Upper lobe of right lung (tissue), 1 donor: ENCODE data around the gene LMNTD1. TPM values are rescaled to one million over a fixed set of nuclear protein-coding genes. Genes with fewer than 3 reads are reported as not detected.
"Not testable (repeated sequence)": the region's sequence is repeated elsewhere in the genome, so short reads cannot be mapped to it uniquely, and the experiment has no call there.

Experiments used
- ATAC-seq: fragments of 200-7000 bp; cut with Tn5 transposase; one replicate; pipeline ENCODE4 v1.9.1; 2020; ENCODE audit warnings: mild to moderate bottlenecking, moderate library complexity
- DNase-seq: peaks from one replicate; pipeline ENCODE4 v3.0.0-alpha.2; 2020
- H3K27ac ChIP-seq: fragments of 200-600 bp; one replicate; pipeline ENCODE4 v1.8.0; 2022
- H3K27me3 ChIP-seq: fragments of 200-600 bp; one replicate; pipeline ENCODE4 v1.8.0; 2022; ENCODE audit warnings: mild to moderate bottlenecking
- H3K36me3 ChIP-seq: fragments of 200-600 bp; one replicate; pipeline ENCODE4 v1.8.0; 2022
- H3K4me1 ChIP-seq: fragments of 200-600 bp; one replicate; pipeline ENCODE4 v1.8.0; 2022
- H3K4me3 ChIP-seq: fragments of 200-600 bp; one replicate; pipeline ENCODE4 v1.8.0; 2022; ENCODE audit warnings: mild to moderate bottlenecking
- H3K9me3 ChIP-seq: fragments of 200-600 bp; one replicate; pipeline ENCODE4 v1.8.0; 2022
- intact Hi-C: fragments of 100-400 bp; cut with DNase I; formaldehyde crosslinking; loops from one replicate; pipeline ENCODE4 v1.11.0; 2022
- total RNA-seq: library from RNA; stranded (reverse); fragmentation: NEBNext Ultra II Directional; extraction: Animal tissue kit (Norgen Biotek cat#: 25700); gene quantifications from one replicate; pipeline ENCODE4 v1.2.1, GENCODE V29; 2021
- TF ChIP-seq, protein P1 (sequence below): fragments of 200-600 bp; IDR thresholded peaks from one replicate; pipeline ENCODE4 v1.8.0; 2022; ENCODE audit warnings: antibody characterized with exemption
- donor health status: DM: no; HTN: yes; CAD: no; lungs with severe emphysema.

LMNTD1 gene
- total RNA-seq, 1 donor from 2014 or later: not detected

GRCh38 chr12:25496098-25496587 lies 56.9 kb downstream of the LMNTD1 start:
- Histone ChIP-seq H3K9me3 (no peaks in the 10 kb centered on the region), H3K27me3 (no peaks in the 10 kb centered on the region), H3K4me3 (no peak overlapping the region), H3K4me1 (no peaks in the 10 kb centered on the region), H3K27ac (no peak overlapping the region), H3K36me3 (no peaks in the 10 kb centered on the region)
- DNase-seq (no peak), ATAC-seq (no peak)
- intact Hi-C loops: no loop called here
- TF ChIP-seq, protein P1, sequence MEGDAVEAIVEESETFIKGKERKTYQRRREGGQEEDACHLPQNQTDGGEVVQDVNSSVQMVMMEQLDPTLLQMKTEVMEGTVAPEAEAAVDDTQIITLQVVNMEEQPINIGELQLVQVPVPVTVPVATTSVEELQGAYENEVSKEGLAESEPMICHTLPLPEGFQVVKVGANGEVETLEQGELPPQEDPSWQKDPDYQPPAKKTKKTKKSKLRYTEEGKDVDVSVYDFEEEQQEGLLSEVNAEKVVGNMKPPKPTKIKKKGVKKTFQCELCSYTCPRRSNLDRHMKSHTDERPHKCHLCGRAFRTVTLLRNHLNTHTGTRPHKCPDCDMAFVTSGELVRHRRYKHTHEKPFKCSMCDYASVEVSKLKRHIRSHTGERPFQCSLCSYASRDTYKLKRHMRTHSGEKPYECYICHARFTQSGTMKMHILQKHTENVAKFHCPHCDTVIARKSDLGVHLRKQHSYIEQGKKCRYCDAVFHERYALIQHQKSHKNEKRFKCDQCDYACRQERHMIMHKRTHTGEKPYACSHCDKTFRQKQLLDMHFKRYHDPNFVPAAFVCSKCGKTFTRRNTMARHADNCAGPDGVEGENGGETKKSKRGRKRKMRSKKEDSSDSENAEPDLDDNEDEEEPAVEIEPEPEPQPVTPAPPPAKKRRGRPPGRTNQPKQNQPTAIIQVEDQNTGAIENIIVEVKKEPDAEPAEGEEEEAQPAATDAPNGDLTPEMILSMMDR: no peak

DNA sequence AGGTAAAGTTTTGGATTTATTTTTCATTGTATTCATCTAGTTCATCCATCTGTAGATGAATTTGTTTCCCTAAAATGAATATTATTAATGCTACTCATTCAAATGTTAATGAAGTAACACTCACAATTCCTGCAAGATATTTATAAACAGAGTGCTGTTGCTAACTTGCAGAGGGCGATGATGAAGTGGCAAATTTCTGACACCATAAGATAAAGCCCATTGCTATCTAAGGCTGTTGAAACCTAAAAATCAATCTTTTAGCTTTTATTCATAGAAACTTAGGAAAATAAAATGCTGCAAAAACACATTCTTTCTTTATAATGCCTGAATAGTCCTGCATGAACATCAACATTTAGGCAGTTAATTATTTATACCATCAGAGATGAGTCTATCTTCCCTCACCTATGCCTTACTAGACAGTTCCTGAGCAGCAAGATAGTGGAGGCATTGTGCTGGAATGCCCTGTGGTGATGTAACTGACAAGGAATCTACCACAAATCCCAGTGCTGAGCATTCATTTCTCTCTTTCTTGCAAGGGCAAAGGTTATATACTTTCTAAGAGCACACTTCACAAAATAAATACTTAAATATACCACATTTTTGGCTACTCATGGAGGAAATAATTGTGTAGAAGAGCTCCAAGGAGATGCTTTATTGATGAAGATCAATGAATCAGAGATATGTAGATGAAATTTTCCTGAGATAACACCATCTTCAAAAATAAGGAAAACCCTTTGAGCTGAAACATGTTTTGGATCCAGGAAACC lies 57.6 kb downstream of the LMNTD1 start:
- intact Hi-C loops: no loop called here
- no peak for ATAC-seq
- H3K27ac ChIP-seq: no peak overlapping the region
- DNase-seq: no peak
- no peaks in the 10 kb centered on the region for H3K9me3 ChIP-seq
- H3K27me3 ChIP-seq: no peaks in the 10 kb centered on the region
- TF ChIP-seq, protein P1: no peak
- no peak overlapping the region for H3K4me3 ChIP-seq
- H3K36me3 ChIP-seq: no peaks in the 10 kb centered on the region
- H3K4me1 ChIP-seq: no peaks in the 10 kb centered on the region

GRCh38 chr12:25494926-25495325 lies 58.2 kb downstream of the LMNTD1 start:
- no peaks in the 10 kb centered on the region for H3K9me3 ChIP-seq
- no peak for DNase-seq
- H3K4me3 ChIP-seq: no peak overlapping the region
- no peak for ATAC-seq
- no peaks in the 10 kb centered on the region for H3K27me3 ChIP-seq
- intact Hi-C loops: no loop called here
- H3K4me1 ChIP-seq: no peaks in the 10 kb centered on the region
- H3K27ac ChIP-seq: no peak overlapping the region
- TF ChIP-seq, protein P1: no peak
- H3K36me3 ChIP-seq: no peaks in the 10 kb centered on the region

- Histone ChIP-seq H3K36me3 (no peaks in the 10 kb centered on the region), H3K27me3 (no peaks in the 10 kb centered on the region), H3K4me1 (no peaks in the 10 kb centered on the region), H3K9me3 (no peaks in the 10 kb centered on the region), H3K27ac (no peak overlapping the region), H3K4me3 (no peak overlapping the region)
- TF ChIP-seq, protein P1: no peak
- intact Hi-C loops: no loop called here
- no peak for ATAC-seq
- no peak for DNase-seq
Measured at GRCh38 chr12:25493682-25494081, 59.4 kb downstream of the LMNTD1 start.

DNA sequence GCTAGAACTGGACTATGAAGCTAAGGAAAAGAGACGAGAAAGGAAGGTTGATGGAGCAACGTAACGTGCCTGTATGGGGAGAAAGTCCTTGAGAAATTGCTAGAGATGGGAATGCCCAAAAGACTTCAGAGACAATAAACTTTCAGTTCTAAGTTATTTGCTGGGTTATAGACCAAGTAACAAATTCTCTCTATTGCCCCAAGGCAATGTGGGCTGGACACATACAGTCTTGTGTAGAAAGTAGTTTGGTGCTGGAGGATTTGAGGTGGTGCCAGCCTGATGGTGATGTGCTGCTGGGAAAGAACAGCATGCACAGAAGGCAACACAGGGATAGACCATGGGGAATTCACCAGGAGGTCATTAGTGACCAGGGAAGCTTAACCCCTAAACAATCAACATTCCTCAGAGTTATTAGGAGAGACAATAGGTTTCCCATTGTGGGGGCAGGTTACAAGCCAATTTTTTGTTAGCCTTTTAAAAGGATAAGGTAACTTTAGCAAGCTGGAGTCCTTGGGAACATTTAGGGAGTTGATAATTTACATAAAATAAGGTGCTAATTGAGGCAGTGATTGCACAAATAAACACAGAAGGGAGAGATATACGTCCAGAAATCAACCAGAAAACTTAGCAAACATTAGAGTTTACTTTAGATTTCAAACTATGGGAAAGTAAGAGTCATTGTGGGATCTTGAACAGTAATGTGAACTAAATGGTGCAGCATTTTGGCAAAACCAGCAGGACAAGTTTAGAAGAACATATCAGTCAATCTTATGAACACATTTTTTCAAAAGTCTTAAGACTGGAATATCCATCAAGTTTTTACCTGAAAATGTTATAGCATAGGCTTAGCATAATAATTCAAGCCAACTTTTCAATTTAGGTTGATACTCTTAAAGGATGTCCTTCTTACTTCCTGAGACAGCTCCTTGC lies 61.4 kb downstream of the LMNTD1 start:
- intact Hi-C loops: no loop called here
- Histone ChIP-seq H3K9me3 (no peaks in the 10 kb centered on the region), H3K4me3 (no peak overlapping the region), H3K27me3 (no peaks in the 10 kb centered on the region), H3K27ac (no peak overlapping the region), H3K4me1 (no peaks in the 10 kb centered on the region), H3K36me3 (no peaks in the 10 kb centered on the region)
- TF ChIP-seq, protein P1: no peak
- DNase-seq (no peak), ATAC-seq (no peak)

GRCh38 chr12:25488956-25489870 lies 63.9 kb downstream of the LMNTD1 start:
- H3K36me3 ChIP-seq, H3K4me3 ChIP-seq, H3K27me3 ChIP-seq, intact Hi-C loops, H3K27ac ChIP-seq, H3K4me1 ChIP-seq, DNase-seq, ATAC-seq, H3K9me3 ChIP-seq: not testable (repeated sequence)
